Measurements from ENCODE around the gene TFEB.

The TFEB gene

GRCh38 chr6:41736800-41737555 is 1.6 kb upstream of the TFEB start:
- DNase-seq: no peak

- DNase-seq: no peak
Measured at GRCh38 chr6:41736186-41736733, 852 bp upstream of the TFEB start.

GRCh38 chr6:41734666-41735426 is 562 bp downstream of the TFEB start:
- peak; percentile 70 for DNase-seq

- DNase-seq: peak; percentile 48
Measured at GRCh38 chr6:41733707-41734665, 1.4 kb downstream of the TFEB start.

- no peak for DNase-seq
Measured at GRCh38 chr6:41733360-41733706, 2.1 kb downstream of the TFEB start.

- DNase-seq: no peak
Measured at GRCh38 chr6:41732591-41733359, 2.6 kb downstream of the TFEB start.

- DNase-seq: no peak
Measured at GRCh38 chr6:41732149-41732548, 3.3 kb downstream of the TFEB start.

- no peak for DNase-seq
Measured at GRCh38 chr6:41731561-41732086, 3.8 kb downstream of the TFEB start.

GRCh38 chr6:41730531-41731436 is 4.6 kb downstream of the TFEB start:
- DNase-seq: no peak

GRCh38 chr6:41729624-41730023 is 5.8 kb downstream of the TFEB start:
- no peak for DNase-seq

- no peak for DNase-seq
Measured at GRCh38 chr6:41728954-41729353, 6.5 kb downstream of the TFEB start.

- no peak for DNase-seq
Measured at GRCh38 chr6:41728073-41728936, 7.1 kb downstream of the TFEB start.

- no peak for DNase-seq
Measured at GRCh38 chr6:41727705-41728072, 7.7 kb downstream of the TFEB start.

- no peak for DNase-seq
Measured at GRCh38 chr6:41726876-41727275, 8.5 kb downstream of the TFEB start.

- DNase-seq: no peak
Measured at GRCh38 chr6:41724586-41725501, 10.6 kb downstream of the TFEB start.

- no peak for DNase-seq
Measured at GRCh38 chr6:41724228-41724580, 11.2 kb downstream of the TFEB start.

- peak; percentile 86 for DNase-seq
Measured at GRCh38 chr6:41723530-41724227, 11.7 kb downstream of the TFEB start.

- no peak for DNase-seq
Measured at GRCh38 chr6:41722969-41723529, 12.4 kb downstream of the TFEB start.

Measured in fibroblast of skin of scalp (primary cell).